A549 (cell line): ENCODE measurements around the gene TUSC2. TPM values are rescaled to one million over a fixed set of nuclear protein-coding genes. Genes with fewer than 3 reads are reported as not detected.

ENCODE experiments used
- ATAC-seq, 2 experiments: fragments of 200-7000 bp in 1 of 2; fragments of >200 bp in 1 of 2; cut with Nextera tagmentation in 1 of 2; cut with Tn5 transposase in 1 of 2; 3 replicates each; pipeline versions ENCODE4 v1.8.0 to v1.9.1; 2018 to 2020; ENCODE audit warnings: mild to moderate bottlenecking in 1 of 2, moderate library complexity in 1 of 2
- CTCF ChIA-PET: fragments of 300-600 bp; sonication (Branson Sonifier 250); formaldehyde crosslinking; extraction: SDS; loops from one replicate; lab custom pipeline; 2021; ENCODE audit warnings: antibody characterized with exemption, inconsistent platforms; lab: Yijun Ruan, JAX
- POLR2A ChIA-PET: fragments of 350-600 bp; formaldehyde crosslinking; extraction: SDS; loops from one replicate; lab custom pipeline; 2021; ENCODE audit warnings: antibody characterized with exemption, inconsistent platforms; lab: Yijun Ruan, JAX
- DNase-seq, 2 experiments: peaks; one replicate each; pipeline versions ENCODE4 v3.0.0 to v3.0.0-alpha.2; 2011 to 2016; ENCODE audit warnings: low read depth in 1 of 2, low spot score in 1 of 2
- FAIRE-seq: peaks from 2 replicates; lab custom pipeline; 2011; peaks lifted over from hg19 to GRCh38; lab: Jason Lieb, UNC
- H3K27ac ChIP-seq, 2 experiments: fragments of >200 bp; sonication (Bioruptor Twin); formaldehyde crosslinking; 3 replicates each; pipeline ENCODE4 v1.5.1; 2016 to 2017
- H3K4me1 ChIP-seq: fragments of >200 bp; sonication (Bioruptor Twin); formaldehyde crosslinking; 3 replicates; pipeline ENCODE4 v1.6.1; 2016
- H3K4me2 ChIP-seq: fragments of >200 bp; sonication (Bioruptor Twin); formaldehyde crosslinking; 3 replicates; pipeline ENCODE4 v1.6.1; 2016
- H3K4me3 ChIP-seq: fragments of >200 bp; sonication (Bioruptor Twin); formaldehyde crosslinking; 3 replicates; pipeline ENCODE4 v1.5.1; 2016
- H3K9me3 ChIP-seq: fragments of >200 bp; sonication (Bioruptor Twin); formaldehyde crosslinking; 3 replicates; pipeline ENCODE4 v1.6.1; 2016
- CEBPB ChIP-seq, 2 experiments: fragments of >200 bp in 1 of 2; sonication (Bioruptor Twin) in 1 of 2; formaldehyde crosslinking in 1 of 2; IDR thresholded peaks; 2 replicates each; pipeline ENCODE4 v1.6.1; 2012 to 2016
- EHF ChIP-seq: fragments of 250-450 bp; sonication (Bioruptor Pico); IDR thresholded peaks from 2 replicates; pipeline ENCODE4 v1.5.0; 2020; ENCODE audit warnings: mild to moderate bottlenecking
- ESRRA ChIP-seq: fragments of 150-350 bp; IDR thresholded peaks from 2 replicates; pipeline ENCODE4 v1.6.1; 2014; ENCODE audit warnings: mild to moderate bottlenecking, low read length, borderline replicate concordance
- FOSL2 ChIP-seq, 2 experiments: fragments of 450-650 bp in 1 of 2; fragments of >200 bp in 1 of 2; sonication (Bioruptor Twin) in 1 of 2; formaldehyde crosslinking; IDR thresholded peaks; 2 replicates each; pipeline versions ENCODE4 v1.5.0 to v1.6.1; 2016 to 2020; ENCODE audit warnings: mild to moderate bottlenecking in 1 of 2, moderate library complexity in 1 of 2
- HEYL ChIP-seq: fragments of 250-450 bp; sonication (Bioruptor Pico); IDR thresholded peaks from 2 replicates; pipeline ENCODE4 v1.8.0; 2021; ENCODE audit warnings: mild to moderate bottlenecking, moderate library complexity
- JUNB ChIP-seq: fragments of >200 bp; sonication (Bioruptor Twin); formaldehyde crosslinking; IDR thresholded peaks from 2 replicates; pipeline ENCODE4 v1.6.1; 2016
- KDM1A ChIP-seq: fragments of 200-600 bp; sonication (generic); IDR thresholded peaks from 2 replicates; pipeline ENCODE4 v1.6.1; 2016; ENCODE audit warnings: low read depth, mild to moderate bottlenecking
- MAFK ChIP-seq: fragments of 450-650 bp; IDR thresholded peaks from 2 replicates; pipeline ENCODE4 v1.6.1; 2014; ENCODE audit not compliant: partially characterized antibody
- NFE2L2 ChIP-seq: fragments of 150-350 bp; conservative IDR thresholded peaks from 2 replicates; pipeline ENCODE4 v1.6.1; 2014; ENCODE audit warnings: low read length
- RAD21 ChIP-seq, 2 experiments: fragments of >200 bp in 1 of 2; sonication (Bioruptor Twin) in 1 of 2; formaldehyde crosslinking in 1 of 2; IDR thresholded peaks in 1 of 2; conservative IDR thresholded peaks in 1 of 2; 2 replicates in 1 of 2; 3 replicates in 1 of 2; pipeline ENCODE4 v1.6.1; 2012 to 2018; ENCODE audit warnings: inconsistent platforms in 1 of 2
- RFX5 ChIP-seq: fragments of 450-650 bp; IDR thresholded peaks from 2 replicates; pipeline ENCODE4 v1.7.1; 2014; ENCODE audit warnings: antibody characterized with exemption, mild to moderate bottlenecking, moderate library complexity
- TP53 ChIP-seq: fragments of 250-450 bp; sonication (Bioruptor Pico); IDR thresholded peaks from 2 replicates; pipeline ENCODE4 v1.5.0; 2021; ENCODE audit warnings: mild to moderate bottlenecking, moderate library complexity
- WGBS: methylation state at CpG from one replicate; pipeline ENCODE4 v1.1.6; 2017; ENCODE audit errors: missing lambda C conversion rate; 5-methylcytosine and 5-hydroxymethylcytosine counted together
- polyA plus RNA-seq, 4 experiments: library from polyadenylated mRNA; depleted of rRNA in 3 of 4; stranded (reverse); fragments of >200 nt; fragmentation: RNase III in 1 of 4; extraction: RNeasy Plus Mini Kit Qiagen cat#74134 plus additional on column Dnase treatment in 1 of 4; gene quantifications; 2 replicates in 3 of 4; 3 replicates in 1 of 4; pipeline ENCODE4 v1.2.3, GENCODE V29; 2011 to 2017
- TF ChIP-seq, protein P1 (sequence below): fragments of 250-450 bp; sonication (Bioruptor Pico); IDR thresholded peaks from 2 replicates; pipeline ENCODE4 v1.5.0; 2021; ENCODE audit warnings: mild to moderate bottlenecking, moderate library complexity, borderline replicate concordance

The TUSC2 gene
- polyA plus RNA-seq, 2 of the 4 experiments (the other 2 are of a cell fraction), result 18.2 to 23.5 TPM

DNA sequence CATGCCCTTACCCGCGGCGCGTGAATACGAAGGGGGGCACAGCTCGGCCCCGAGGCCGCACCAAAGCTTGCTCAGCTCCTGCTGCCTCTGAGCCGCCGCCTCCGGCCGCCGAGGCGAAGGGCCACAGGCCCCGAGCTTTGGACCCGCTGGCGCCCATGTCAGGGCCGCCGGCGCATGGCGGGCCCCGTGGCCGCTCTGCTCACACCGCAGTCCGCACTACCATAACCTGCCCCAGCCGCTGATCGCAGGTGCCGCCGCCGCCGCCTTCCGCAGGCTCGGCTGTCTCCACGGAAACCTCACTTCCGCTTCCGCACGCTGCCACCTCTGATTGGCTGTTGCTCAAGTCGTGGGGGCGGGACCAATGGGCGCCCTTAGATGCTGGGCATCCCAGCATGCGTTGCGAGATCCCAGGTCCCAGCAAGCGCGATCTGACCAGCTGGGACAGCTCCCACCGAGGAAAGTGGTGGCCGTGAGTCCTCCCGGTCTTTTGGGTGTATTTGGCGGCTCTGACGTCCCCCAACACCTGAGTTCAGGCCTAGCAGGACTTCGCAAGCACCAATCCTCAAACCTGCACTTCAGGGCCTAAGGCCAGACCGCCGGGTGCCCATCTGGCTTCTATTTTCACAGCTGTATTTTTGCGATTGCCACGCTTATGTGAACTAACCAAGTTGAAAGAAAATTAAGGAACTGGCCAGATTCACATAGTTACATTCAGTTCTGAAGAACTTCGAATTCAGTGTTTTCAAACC is at the start of gene TUSC2 (continued):
- TF ChIP-seq, protein P1, sequence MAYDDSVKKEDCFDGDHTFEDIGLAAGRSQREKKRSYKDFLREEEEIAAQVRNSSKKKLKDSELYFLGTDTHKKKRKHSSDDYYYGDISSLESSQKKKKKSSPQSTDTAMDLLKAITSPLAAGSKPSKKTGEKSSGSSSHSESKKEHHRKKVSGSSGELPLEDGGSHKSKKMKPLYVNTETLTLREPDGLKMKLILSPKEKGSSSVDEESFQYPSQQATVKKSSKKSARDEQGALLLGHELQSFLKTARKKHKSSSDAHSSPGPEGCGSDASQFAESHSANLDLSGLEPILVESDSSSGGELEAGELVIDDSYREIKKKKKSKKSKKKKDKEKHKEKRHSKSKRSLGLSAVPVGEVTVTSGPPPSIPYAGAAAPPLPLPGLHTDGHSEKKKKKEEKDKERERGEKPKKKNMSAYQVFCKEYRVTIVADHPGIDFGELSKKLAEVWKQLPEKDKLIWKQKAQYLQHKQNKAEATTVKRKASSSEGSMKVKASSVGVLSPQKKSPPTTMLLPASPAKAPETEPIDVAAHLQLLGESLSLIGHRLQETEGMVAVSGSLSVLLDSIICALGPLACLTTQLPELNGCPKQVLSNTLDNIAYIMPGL (CRISPR knock-in tag), result no peak
- no peak for TF ChIP-seq TP53 (CRISPR knock-in tag)
- TF ChIP-seq JUNB, result no peak
- no peak for TF ChIP-seq RAD21 (conservative IDR thresholded peaks at IDR 0.05 in 1 of 2, IDR thresholded peaks at IDR 0.05 in 1 of 2)
- no peak for TF ChIP-seq HEYL (CRISPR knock-in tag)

DNA sequence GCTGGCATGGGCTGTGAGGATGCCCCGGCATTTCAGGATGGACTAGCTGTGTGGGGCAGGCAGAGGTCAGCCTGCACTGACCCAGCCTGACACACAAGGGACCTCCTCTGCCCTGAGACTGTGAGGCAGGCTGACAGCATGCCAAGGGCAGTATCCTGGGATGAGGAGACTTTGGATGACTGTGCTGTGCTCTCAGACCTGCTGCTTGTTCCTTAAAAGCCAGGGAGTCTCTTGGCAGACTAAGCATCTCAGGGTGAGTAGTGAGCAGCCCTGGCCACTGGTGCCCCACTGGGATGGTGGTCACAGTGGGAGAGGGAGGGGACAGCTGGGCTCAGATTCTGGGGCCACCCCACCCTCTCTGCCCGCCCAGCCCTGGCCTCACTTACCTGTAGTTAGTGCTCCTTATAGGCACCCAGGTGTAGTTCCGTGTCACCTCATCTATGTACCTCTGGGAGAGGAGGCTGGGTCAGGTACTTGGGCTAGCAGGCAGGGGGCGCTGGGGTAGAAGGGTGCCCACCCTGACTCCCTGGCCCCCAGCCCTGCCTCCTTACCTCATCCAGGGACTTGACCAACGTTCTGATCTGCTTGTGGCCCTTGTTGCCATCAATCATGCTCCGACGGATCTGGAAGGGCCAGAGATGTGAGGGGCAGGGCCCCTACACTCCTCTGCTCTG is 47.4 kb upstream of the TUSC2 start:
- no peak overlapping the region for H3K4me2 ChIP-seq
- H3K9me3 ChIP-seq, result no peaks in the 10 kb centered on the region
- ATAC-seq, result peak; percentile 46 to 64; a peak in 4 of 6 replicates
- FAIRE-seq, result no peak
- 60% methylated on average over 5 of the region's 7 CpGs for WGBS
- H3K4me1 ChIP-seq, result peaks cover 9% of the 10 kb centered on the region; the same call in 2 of the 3 replicates
- no peak overlapping the region for H3K4me3 ChIP-seq
- ChIA-PET CTCF (interaction anchor here (1.1 kb wide), 1 partner anchor 167 kb away, joined by 3 read pairs; no protein-coding TSS in a partner anchor), POLR2A (no interaction called here)
- TF ChIP-seq RAD21 (conservative IDR thresholded peaks at IDR 0.05 in 1 of 2, IDR thresholded peaks at IDR 0.05 in 1 of 2) (no peak), JUNB (no peak), KDM1A (no peak)
- TF ChIP-seq, protein P1 (CRISPR knock-in tag), result no peak
- H3K27ac ChIP-seq, result no peak overlapping the region
- DNase-seq, result no peak

DNA sequence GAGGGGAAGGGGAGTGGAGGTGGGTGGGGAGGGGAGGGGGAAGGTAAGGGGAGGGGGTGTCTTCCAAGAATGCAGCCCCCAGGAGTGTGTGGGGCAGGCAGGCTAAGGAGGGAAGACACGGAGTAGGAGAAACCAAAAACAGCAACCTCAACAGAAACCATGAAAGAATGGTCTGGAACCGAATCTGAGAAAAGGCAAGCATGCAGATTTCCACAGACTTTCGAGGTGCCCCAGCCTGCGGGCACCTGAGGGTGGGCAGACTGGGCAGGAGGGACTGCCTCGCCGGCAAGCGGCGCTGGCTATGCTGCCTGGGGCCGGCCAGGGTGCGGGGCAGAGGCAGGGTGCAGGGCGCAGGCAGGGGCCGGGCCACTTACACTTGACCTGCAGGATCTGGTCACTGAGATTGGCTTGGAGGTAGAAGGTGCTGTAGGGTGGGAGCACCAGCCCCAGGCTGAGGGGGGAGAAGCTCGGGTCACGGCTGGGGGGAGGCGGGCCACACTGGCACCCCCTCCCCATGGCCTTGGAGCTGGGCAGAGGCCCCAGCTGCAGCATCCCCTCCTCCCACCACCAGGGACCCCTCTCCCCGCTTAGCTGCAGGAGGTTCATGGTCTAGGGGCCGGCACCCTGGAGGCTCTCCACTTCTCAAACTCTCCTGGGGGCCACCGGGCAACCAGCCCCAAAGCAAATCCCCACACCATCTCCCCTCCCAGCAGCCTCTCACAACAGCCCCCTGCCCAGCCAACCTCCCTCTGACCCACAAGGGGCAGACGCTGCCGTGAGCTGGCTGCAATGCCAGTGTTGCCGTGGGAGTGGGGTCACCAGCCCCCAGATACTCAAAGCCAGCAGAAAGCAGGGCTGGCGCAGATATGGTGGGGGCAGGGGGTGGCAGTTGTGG is 46.6 kb upstream of the TUSC2 start:
- no peak overlapping the region for H3K27ac ChIP-seq
- no peak for FAIRE-seq
- ATAC-seq, result peak in 1 of 2 experiments; percentile 39; a peak in 3 of 6 replicates
- no peak overlapping the region for H3K4me3 ChIP-seq
- ChIA-PET POLR2A (no interaction called here), CTCF (no interaction called here)
- H3K9me3 ChIP-seq, result no peaks in the 10 kb centered on the region
- H3K4me1 ChIP-seq, result peaks cover 9% of the 10 kb centered on the region; the same call in 2 of the 3 replicates
- WGBS, result 43% methylated on average over 15 of the region's 22 CpGs
- H3K4me2 ChIP-seq, result no peak overlapping the region
- DNase-seq, result no peak
- TF ChIP-seq MAFK, result peak; percentile 43
- no peak for TF ChIP-seq NFE2L2

DNA sequence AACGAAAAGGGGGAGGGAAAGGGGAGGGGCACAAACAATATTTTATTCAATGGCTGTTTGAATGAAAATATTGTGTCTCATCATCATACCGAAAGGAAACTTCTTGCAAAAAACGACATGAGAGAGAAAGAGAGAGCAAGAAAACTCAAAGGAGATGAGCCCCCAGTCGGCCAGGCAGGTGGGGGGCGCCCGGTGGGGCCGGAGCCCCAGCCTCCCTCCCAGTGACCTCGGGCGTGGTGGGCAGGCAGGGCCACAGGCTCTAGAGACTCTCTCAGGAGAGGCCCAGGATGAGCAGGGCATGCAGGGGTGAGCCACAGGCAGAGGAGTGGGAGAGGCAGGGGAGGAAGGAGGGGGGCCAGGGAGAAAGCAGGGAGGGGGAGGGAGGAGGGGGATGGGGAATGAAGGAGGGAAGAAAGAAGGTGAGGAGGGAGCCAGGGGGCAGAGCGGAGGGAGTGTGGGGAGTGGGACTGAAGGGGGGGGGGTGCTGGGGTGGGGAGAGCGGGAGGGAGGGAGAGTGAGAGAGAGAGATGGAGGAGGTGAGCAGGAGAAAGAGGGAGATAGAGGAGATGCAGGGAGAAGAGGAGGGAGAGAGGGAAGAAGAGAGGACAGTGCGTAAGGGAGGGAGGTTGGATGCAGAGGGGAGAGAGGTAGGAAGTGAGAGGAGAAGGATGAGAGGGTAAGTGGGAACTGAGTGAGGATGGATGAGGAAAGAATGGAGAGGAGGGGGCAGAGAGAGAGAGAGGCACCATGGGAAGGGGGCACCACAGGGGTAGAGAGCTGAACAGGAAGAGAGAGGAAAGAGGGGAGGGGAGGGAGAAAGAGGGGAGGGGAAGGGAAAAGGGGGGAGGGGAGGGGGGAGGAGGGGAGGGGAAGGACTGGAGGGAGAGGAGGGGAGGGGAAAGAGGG is 45.4 kb upstream of the TUSC2 start:
- Histone ChIP-seq H3K4me2 (no peak overlapping the region), H3K4me3 (no peak overlapping the region), H3K27ac (no peak overlapping the region), H3K9me3 (no peaks in the 10 kb centered on the region), H3K4me1 (peaks cover 9% of the 10 kb centered on the region; the same call in 2 of the 3 replicates)
- 34% methylated on average over 10 of the region's 12 CpGs for WGBS
- no peak for FAIRE-seq
- CTCF ChIA-PET, result no interaction called here
- DNase-seq, result no peak
- no peak for ATAC-seq
- POLR2A ChIA-PET, result no interaction called here
- TF ChIP-seq KDM1A (no peak), CEBPB (IDR thresholded peaks at IDR 0.05) (no peak), ESRRA (no peak), FOSL2 (IDR thresholded peaks at IDR 0.05) (no peak), FOSL2 (CRISPR knock-in tag; IDR thresholded peaks at IDR 0.05) (no peak), JUNB (no peak), EHF (CRISPR knock-in tag) (no peak), RFX5 (no peak)
- TF ChIP-seq, all 56 proteins: peak for 0
